Hematopoietic multipotent progenitor cell treated with erythropoietin and hydrocortisone succinate and interleukin-3 and kit ligand, for 6 days (in vitro differentiated cells): ENCODE results near the gene RAB36.

Experiments
- DNase-seq: peaks from one replicate; pipeline ENCODE4 v3.0.0-alpha.2; 2015

The RAB36 gene

DNA sequence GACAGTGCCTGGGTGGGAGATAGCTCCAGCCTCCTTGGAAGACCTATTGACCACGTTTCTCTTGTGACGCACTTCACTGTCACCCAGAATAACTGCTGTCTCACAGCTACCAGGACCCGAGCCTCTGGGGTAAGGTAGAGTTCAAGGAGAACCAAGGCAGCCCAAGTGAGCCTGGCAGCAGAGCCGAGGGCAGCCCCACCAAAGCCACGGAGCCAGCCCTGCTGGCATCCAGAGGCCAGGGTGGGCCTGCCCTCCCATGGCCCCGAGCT, 36.3 kb upstream of the RAB36 start:
- no peak for DNase-seq

DNA sequence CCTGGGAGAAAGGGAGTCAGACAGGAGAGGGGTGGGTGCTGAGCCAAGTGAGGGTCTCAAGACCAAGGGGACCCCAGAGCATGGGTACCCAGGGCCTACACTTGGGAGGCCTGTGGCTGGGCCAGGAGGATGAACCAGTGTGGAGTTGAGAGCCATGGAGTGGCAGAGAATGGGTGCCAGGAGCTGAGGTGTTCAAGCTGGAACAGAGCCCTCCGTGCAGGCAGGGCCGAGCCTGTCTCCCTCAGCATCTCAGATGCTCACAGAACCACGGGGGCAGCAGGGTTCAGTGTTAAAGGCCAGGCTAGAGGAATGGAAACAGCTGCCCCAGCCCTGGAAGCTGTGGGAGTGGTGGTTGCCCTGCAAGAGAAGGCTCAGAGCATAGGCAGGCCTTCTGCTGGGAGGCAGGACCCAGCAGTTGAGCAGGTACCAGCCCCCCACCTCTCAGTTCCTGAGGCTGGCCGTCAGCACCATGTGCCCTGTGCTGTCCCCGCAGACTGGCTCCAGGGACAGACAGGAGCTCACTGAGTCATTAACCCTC, 35.8 kb upstream of the RAB36 start:
- no peak for DNase-seq

GRCh38 chr22:23110190-23110921, 34.9 kb upstream of the RAB36 start:
- no peak for DNase-seq

DNA sequence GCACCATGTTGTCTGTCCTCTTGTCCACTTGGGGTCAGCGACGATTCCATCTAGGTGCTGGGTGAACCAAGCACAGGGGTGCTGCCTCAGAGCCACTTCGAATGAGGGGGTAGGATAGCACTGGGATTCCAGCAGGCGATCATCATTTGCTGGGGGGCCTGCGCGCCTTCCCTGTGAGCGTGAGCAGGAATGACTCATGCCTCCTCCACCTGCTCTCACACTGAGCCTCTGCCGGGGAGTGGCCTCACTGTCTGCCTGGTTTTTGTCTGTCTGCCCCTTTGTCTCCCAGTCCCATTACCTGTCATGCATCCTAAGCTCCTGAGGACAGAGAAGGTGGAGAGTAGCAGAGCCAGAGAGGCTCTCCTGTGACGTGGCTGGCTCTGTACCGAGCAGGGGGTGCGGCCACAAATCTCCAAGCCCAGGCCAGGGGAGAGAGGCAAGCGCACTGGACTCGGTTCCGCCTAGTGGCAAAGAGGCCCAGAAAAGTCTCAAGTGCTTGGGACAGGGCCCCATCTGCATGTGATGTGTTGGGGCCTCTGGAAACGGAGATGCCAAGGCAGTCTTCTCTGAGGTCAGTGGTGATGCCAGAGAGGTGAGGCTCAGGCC, 34.3 kb upstream of the RAB36 start:
- DNase-seq = no peak

GRCh38 chr22:23112472-23113012, 32.7 kb upstream of the RAB36 start:
- DNase-seq = no peak

DNA sequence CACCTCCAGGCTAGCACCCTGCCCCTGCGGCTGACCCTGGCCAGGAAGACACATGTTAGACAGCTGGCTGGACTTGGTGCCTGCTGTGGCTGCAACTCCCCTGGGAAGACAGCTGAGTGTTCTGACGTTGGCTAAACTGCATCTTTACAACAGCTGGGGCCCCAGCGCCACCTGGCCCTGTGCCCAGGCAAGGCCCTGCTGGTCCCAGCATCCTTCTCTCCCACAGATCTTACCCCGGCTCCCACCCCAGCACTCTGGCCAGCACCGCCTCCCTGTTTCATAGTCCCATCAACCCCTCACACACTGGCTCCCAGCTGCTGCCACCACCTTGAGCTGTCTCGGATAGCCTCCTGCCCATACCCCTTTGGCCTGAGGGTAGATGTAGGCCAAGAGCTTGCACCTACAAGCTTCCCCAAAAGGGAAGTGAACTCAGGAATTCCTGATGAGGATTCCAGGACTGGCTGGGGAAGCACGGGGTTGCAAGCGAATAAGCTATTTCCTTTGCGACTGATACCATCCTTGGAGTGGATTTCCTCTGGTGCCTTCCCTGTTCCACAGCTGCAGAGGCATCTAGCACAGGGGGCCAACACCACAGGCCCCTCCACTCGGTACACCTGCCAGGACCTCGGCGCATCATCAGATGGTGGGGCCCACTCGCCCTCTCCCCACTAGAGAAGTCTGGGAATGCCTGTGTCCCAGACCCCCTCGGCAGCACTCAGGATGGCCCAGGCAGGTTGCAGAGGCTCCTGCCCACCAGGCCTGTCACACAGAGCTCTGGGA, 32.0 kb upstream of the RAB36 start:
- no peak for DNase-seq

- DNase-seq = no peak
These were observed 31.2 kb upstream of the RAB36 start for GRCh38 chr22:23113847-23114720.

GRCh38 chr22:23114721-23115020, 30.6 kb upstream of the RAB36 start:
- no peak for DNase-seq

- DNase-seq = no peak
These were observed 29.9 kb upstream of the RAB36 start for GRCh38 chr22:23115369-23115768.

- DNase-seq = no peak
These were observed 29.3 kb upstream of the RAB36 start for GRCh38 chr22:23115825-23116494.

DNA sequence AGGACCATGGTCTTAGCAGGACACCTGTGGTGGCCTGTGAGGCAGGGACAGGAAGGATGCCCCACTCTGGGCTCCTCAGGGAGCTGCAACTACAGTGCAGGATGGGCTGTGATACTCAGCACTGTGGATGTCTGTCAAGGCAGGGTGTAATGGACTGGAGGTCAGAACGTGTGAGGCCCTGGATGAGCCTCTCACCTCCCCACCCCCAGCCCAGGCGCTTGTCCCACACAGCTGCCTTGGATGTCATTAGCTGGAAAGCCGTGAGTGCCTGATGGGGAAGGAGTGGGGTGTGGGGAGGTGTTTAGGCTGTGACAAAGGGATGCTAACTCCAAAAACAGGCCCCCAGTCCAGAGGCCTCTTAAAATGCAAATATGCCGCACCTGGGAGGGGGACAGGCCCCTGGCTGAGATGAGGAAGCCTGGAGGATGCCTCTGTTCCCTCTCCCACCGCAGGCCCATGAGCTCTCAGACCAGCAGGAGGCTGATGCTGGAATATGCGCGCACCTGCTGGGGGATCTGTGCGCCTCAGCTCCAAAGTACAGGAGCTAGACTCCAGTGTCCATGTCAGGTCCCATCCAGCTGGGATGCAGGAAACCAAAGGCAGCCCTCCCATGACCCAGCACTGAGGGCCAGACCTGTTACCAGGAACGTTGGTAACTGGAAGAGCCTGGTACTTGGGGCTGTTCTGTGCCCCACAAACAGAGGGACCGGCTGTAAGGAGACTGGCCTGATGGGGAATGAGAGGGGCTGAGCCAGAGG, 28.6 kb upstream of the RAB36 start:
- DNase-seq = no peak

- DNase-seq = no peak
These were observed 28.0 kb upstream of the RAB36 start for GRCh38 chr22:23117275-23117674.

DNA sequence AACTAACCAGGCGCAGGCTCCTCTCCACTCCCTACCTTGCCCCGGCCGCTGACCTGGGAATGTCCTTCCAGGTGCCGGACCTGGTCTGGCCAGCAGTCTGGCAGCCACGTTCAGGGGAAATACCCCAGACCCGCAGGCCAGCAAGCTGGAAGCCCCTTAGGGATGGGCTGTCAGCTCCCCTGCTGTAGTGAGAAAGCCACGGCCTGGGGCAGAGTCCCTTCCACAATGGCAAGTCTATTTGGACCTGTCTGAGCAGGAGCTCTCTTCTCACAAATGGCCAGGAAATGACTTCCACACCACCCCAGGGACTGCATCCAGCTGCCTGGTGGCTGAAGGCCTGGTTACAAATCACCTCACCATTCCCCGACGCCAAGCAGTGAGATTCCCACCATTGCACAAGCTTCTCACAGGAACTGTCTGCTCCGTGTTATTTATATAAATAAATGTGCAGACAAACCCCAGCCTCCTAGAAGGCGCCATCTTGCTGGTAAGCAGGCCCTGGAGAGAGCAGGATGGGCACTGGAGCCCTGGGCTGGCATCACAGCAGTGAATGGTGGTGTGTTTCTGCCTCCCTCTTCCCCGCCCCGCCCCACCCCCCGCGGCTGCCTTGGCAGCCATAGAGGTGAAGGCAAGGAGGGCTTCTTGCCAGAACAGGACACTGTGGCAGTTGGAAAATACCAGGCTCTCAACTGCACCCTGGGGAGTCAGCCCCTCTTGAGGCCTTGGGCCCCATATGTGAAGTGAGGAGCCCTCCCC, 27.2 kb upstream of the RAB36 start:
- no peak for DNase-seq

- no peak for DNase-seq
These were observed 26.4 kb upstream of the RAB36 start for GRCh38 chr22:23118647-23119493.

DNA sequence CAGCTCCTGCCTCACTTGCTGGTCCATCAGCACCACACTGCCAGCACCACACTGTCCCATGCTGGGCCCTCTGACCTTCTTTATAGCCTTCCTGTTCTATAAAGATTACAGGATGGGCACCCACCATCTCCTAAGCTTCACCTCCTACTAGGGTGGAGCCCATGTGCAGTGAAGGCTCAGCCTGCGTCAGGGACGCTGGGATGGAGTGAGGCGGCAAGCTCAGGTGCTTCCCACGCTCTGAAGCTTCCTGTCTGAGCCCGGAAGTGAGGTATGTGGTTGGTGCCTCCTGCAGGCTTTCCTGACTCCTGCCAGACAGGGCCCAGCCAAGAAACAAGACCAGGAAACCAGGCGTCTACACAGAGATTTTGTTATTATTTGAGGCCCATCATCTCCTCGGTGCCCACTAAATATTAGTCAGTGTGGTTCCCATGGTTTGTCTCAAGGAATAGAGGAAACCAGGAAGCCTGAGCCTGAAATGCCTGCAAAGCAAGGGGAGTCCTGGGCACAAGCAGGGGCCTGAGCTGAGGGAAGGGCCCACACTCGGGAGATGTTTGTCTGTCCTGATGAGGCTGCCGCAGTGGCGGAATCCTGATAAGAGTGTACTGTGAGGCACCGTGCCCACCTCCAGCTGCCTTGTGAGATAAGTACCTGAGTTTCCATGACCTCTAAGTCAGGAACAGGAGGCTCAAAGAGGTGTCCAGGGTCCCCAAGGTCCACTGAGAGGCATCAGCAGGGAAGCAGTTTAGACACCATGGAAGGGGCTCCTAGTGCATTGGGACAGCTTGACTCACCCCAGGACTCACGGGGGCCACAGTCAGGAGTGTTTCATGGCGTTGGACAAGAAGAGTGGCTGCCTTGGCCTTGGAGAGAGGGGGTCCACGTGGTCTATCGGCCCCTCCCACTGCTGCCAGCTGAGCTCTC, 25.5 kb upstream of the RAB36 start:
- peak; percentile 56 for DNase-seq

- DNase-seq = no peak
These were observed 24.8 kb upstream of the RAB36 start for GRCh38 chr22:23120415-23120899.

GRCh38 chr22:23121000-23121421, 24.3 kb upstream of the RAB36 start:
- DNase-seq = no peak

DNA sequence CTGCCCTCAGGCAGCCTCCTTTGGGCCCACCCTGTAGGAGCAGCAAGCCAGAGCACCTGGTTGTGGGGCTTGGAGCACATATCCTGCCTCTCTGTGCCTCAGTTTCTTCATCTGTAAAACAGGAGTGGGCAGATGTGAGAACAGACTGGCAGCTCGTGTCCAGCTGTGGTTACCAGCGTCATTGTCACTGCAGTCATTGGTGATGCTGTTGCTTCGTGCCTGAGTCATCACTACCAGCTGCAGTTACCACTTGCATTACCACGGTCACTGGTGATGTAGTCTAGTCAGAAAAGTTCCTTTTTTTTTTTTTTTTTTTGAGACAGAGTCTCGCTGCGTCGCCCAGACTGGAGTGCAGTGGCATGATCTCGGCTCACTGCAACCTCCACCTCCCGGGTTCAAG, 23.9 kb upstream of the RAB36 start:
- DNase-seq = no peak
